Ishikawa (cell line): ENCODE measurements around the gene RFC5.

Experiments used
- CEBPB ChIP-seq: IDR thresholded peaks from 2 replicates; pipeline ENCODE4 v1.6.1; 2012
- CREB1 ChIP-seq: IDR thresholded peaks from 2 replicates; pipeline ENCODE4 v1.6.1; 2012; ENCODE audit warnings: low read depth
- EGR1 ChIP-seq: IDR thresholded peaks from 2 replicates; pipeline ENCODE4 v1.6.1; 2012
- EP300 ChIP-seq: IDR thresholded peaks from 2 replicates; pipeline ENCODE4 v1.6.1; 2012; ENCODE audit warnings: borderline replicate concordance
- FOXM1 ChIP-seq: IDR thresholded peaks from 2 replicates; pipeline ENCODE4 v1.6.1; 2012; ENCODE audit warnings: low read depth, borderline replicate concordance
- MAX ChIP-seq: IDR thresholded peaks from 2 replicates; pipeline ENCODE4 v1.6.1; 2012
- RAD21 ChIP-seq: IDR thresholded peaks from 2 replicates; pipeline ENCODE4 v1.6.1; 2012; ENCODE audit warnings: low read depth
- REST ChIP-seq: IDR thresholded peaks from 2 replicates; pipeline ENCODE4 v1.6.1; 2012; ENCODE audit warnings: low read depth, mild to moderate bottlenecking
- TAF1 ChIP-seq: IDR thresholded peaks from 2 replicates; pipeline ENCODE4 v1.6.1; 2012; ENCODE audit warnings: low read depth, mild to moderate bottlenecking
- TCF12 ChIP-seq: IDR thresholded peaks from 2 replicates; pipeline ENCODE4 v1.6.1; 2012; ENCODE audit warnings: low read depth
- TEAD4 ChIP-seq: IDR thresholded peaks from 2 replicates; pipeline ENCODE4 v1.6.1; 2012
- USF1 ChIP-seq: IDR thresholded peaks from 2 replicates; pipeline ENCODE4 v1.6.1; 2012
- YY1 ChIP-seq: IDR thresholded peaks from 2 replicates; pipeline ENCODE4 v1.6.1; 2012; ENCODE audit warnings: low read depth
- ZBTB7A ChIP-seq: IDR thresholded peaks from 2 replicates; pipeline ENCODE4 v1.6.1; 2012; ENCODE audit warnings: low read depth

- TF ChIP-seq TAF1: no peak
- TF ChIP-seq RAD21: no peak
- no peak for TF ChIP-seq FOXM1
- TF ChIP-seq ZBTB7A: no peak
- no peak for TF ChIP-seq EGR1
- no peak for TF ChIP-seq YY1
- TF ChIP-seq EP300: no peak
- no peak for TF ChIP-seq REST
- TF ChIP-seq MAX: no peak
- no peak for TF ChIP-seq USF1
- TF ChIP-seq CEBPB: no peak
- TF ChIP-seq CREB1: no peak
- no peak for TF ChIP-seq TCF12
- no peak for TF ChIP-seq TEAD4
Observed at GRCh38 chr12:118053071-118053985, 36.8 kb downstream of the RFC5 start.
